GM12878 (cell line): ENCODE data around the gene BRD9. TPM values are rescaled to one million over a fixed set of nuclear protein-coding genes. Genes with fewer than 3 reads are reported as not detected.
A peak's percentile ranks its signal among the peaks of the same experiment; 100 is the strongest.

ENCODE experiments used
- ATAC-seq: fragments of 200-7000 bp; cut with Tn5 transposase; 3 replicates; pipeline ENCODE4 v1.9.1; 2020; ENCODE audit warnings: mild to moderate bottlenecking, moderate library complexity
- BruUV-seq: library from RNA; stranded (reverse); fragments of 400-500 nt; replicated peaks from 2 replicates; lab custom pipeline; 2021; lab: Mats Ljungman, UMichigan
- CTCF ChIA-PET: fragments of 300-600 bp; sonication (Branson Sonifier 250); formaldehyde crosslinking; extraction: SDS; loops from one replicate; lab custom pipeline; 2021; ENCODE audit warnings: inconsistent platforms; lab: Yijun Ruan, JAX
- POLR2A ChIA-PET: fragments of 350-600 bp; formaldehyde crosslinking; extraction: SDS; loops from one replicate; lab custom pipeline; 2021; ENCODE audit warnings: inconsistent platforms; lab: Charles Lee
- RAD21 ChIA-PET: fragments of 300-600 bp; sonication (Branson Sonifier 250); formaldehyde crosslinking; loops from one replicate; lab custom pipeline; 2023; ENCODE audit warnings: antibody characterized with exemption; ENCODE audit not compliant: unreplicated experiment; lab: Charles Lee
- SMC1A ChIA-PET: fragments of 300-600 bp; sonication (Branson Sonifier 250); formaldehyde crosslinking; loops from one replicate; lab custom pipeline; 2023; ENCODE audit not compliant: unreplicated experiment, uncharacterized antibody; lab: Charles Lee
- DNase-seq: peaks from one replicate; pipeline ENCODE4 v3.0.0-alpha.2; 2011; ENCODE audit warnings: low read depth, low spot score
- FAIRE-seq: peaks from 3 replicates; lab custom pipeline; 2011; peaks lifted over from hg19 to GRCh38; lab: Jason Lieb, UNC
- H2AFZ ChIP-seq: 2 replicates; pipeline ENCODE4 v1.6.0; 2011; ENCODE audit warnings: low read depth, low read length, control low read depth; ENCODE audit not compliant: control insufficient read depth
- H3K27ac ChIP-seq: 2 replicates; pipeline ENCODE4 v1.5.1; 2011; ENCODE audit warnings: control low read depth; ENCODE audit not compliant: control insufficient read depth, insufficient read depth
- H3K27me3 ChIP-seq, 2 experiments: replicated peaks in 1 of 2; 2 replicates each; pipeline versions ENCODE4 v1.6.0 to v1.6.1; 2011; ENCODE audit warnings: low read length in 1 of 2; ENCODE audit not compliant: control insufficient read depth in 2 of 2, insufficient read depth in 2 of 2
- H3K36me3 ChIP-seq, 2 experiments: 2 replicates each; pipeline ENCODE4 v1.5.1; 2011; ENCODE audit warnings: low read length in 1 of 2; ENCODE audit not compliant: control insufficient read depth in 2 of 2, insufficient read depth in 2 of 2
- H3K4me1 ChIP-seq: 2 replicates; pipeline ENCODE4 v1.6.1; 2011; ENCODE audit warnings: mild to moderate bottlenecking, low read length, moderate library complexity, mixed read lengths; ENCODE audit not compliant: control insufficient read depth, insufficient read depth
- H3K4me2 ChIP-seq: 2 replicates; pipeline ENCODE4 v1.6.0; 2011; ENCODE audit warnings: control low read depth; ENCODE audit not compliant: control insufficient read depth, insufficient read depth
- H3K4me3 ChIP-seq: fragments of 200-600 bp; sonication (generic); 2 replicates; pipeline ENCODE4 v1.5.1; 2016
- H3K79me2 ChIP-seq: 2 replicates; pipeline ENCODE4 v1.6.0; 2011; ENCODE audit warnings: low read length; ENCODE audit not compliant: control insufficient read depth, insufficient read depth
- H3K9ac ChIP-seq: 2 replicates; pipeline ENCODE4 v1.8.0; 2011; ENCODE audit warnings: low read length, control low read depth, mixed read lengths; ENCODE audit not compliant: control insufficient read depth, insufficient read depth
- H3K9me3 ChIP-seq: replicated peaks from 3 replicates; pipeline ENCODE4 v1.5.1; 2011; ENCODE audit warnings: mild to moderate bottlenecking, low read length; ENCODE audit not compliant: control insufficient read depth, insufficient read depth
- H4K20me1 ChIP-seq: 2 replicates; pipeline ENCODE4 v1.6.0; 2011; ENCODE audit not compliant: control insufficient read depth, insufficient read depth
- BMI1 ChIP-seq: fragments of 450-650 bp; IDR thresholded peaks from 2 replicates; pipeline ENCODE4 v1.6.1; 2016; ENCODE audit warnings: mild to moderate bottlenecking, moderate library complexity, borderline replicate concordance
- CBX5 ChIP-seq: sonication (generic); IDR thresholded peaks from 2 replicates; pipeline ENCODE4 v1.6.1; 2016; ENCODE audit warnings: low read depth, moderate library complexity, mild to moderate bottlenecking, inconsistent platforms
- CHD1 ChIP-seq: IDR thresholded peaks from 2 replicates; pipeline ENCODE4 v1.6.1; 2012; ENCODE audit warnings: low read depth, low read length, improper control_type of control experiment
- ETV6 ChIP-seq, 2 experiments: fragments of 450-650 bp in 1 of 2; IDR thresholded peaks in 1 of 2; conservative IDR thresholded peaks in 1 of 2; 2 replicates each; pipeline ENCODE4 v1.6.1; 2014; ENCODE audit warnings: antibody characterized with exemption in 1 of 2, borderline replicate concordance in 1 of 2, low read depth in 1 of 2, mild to moderate bottlenecking in 1 of 2, moderate library complexity in 1 of 2
- EZH2 ChIP-seq: IDR thresholded peaks from 2 replicates; pipeline ENCODE4 v1.6.1; 2012; ENCODE audit warnings: low read depth, mild to moderate bottlenecking, control low read depth, inconsistent platforms, low read length, borderline replicate concordance; ENCODE audit not compliant: control insufficient read depth
- GABPA ChIP-seq: IDR thresholded peaks from 2 replicates; pipeline ENCODE4 v1.6.1; 2014; ENCODE audit warnings: antibody characterized with exemption, low read depth, mild to moderate bottlenecking, inconsistent platforms
- HDGF ChIP-seq: fragments of 450-650 bp; IDR thresholded peaks from 2 replicates; pipeline ENCODE4 v1.6.1; 2016; ENCODE audit warnings: antibody characterized with exemption
- KAT2A ChIP-seq: conservative IDR thresholded peaks from 2 replicates; pipeline ENCODE4 v1.6.1; 2011; ENCODE audit warnings: low read depth, low read length; ENCODE audit not compliant: control insufficient read depth
- MEF2B ChIP-seq: fragments of 450-650 bp; IDR thresholded peaks from 2 replicates; pipeline ENCODE4 v1.6.1; 2018; ENCODE audit warnings: mild to moderate bottlenecking, moderate library complexity; ENCODE audit not compliant: partially characterized antibody, poor library complexity, severe bottlenecking
- MYB ChIP-seq: fragments of 150-350 bp; IDR thresholded peaks from 2 replicates; pipeline ENCODE4 v1.6.1; 2014; ENCODE audit warnings: mild to moderate bottlenecking, low read depth, low read length, borderline replicate concordance
- NFIC ChIP-seq: IDR thresholded peaks from 2 replicates; pipeline ENCODE4 v1.6.1; 2012; ENCODE audit warnings: low read depth, mild to moderate bottlenecking, inconsistent platforms, low read length, moderate library complexity
- POLR2A ChIP-seq: IDR thresholded peaks from 2 replicates; pipeline ENCODE4 v1.6.1; 2011; ENCODE audit warnings: low read depth, mild to moderate bottlenecking, low read length
- POLR2AphosphoS5 ChIP-seq: IDR thresholded peaks from 2 replicates; pipeline ENCODE4 v1.6.1; 2011; ENCODE audit warnings: mild to moderate bottlenecking, low read length, inconsistent platforms
- RB1 ChIP-seq: fragments of 450-650 bp; formaldehyde crosslinking; IDR thresholded peaks from 2 replicates; pipeline ENCODE4 v1.6.1; 2017; ENCODE audit warnings: mild to moderate bottlenecking, borderline replicate concordance
- RBBP5 ChIP-seq: fragments of 200-600 bp; sonication (generic); conservative IDR thresholded peaks from 2 replicates; pipeline ENCODE4 v1.6.1; 2016
- RUNX3 ChIP-seq: IDR thresholded peaks from 2 replicates; pipeline ENCODE4 v1.6.1; 2012; ENCODE audit warnings: low read length, inconsistent platforms
- WGBS: methylation state at CpG from one replicate; pipeline ENCODE4 v1.1.6; 2016; ENCODE audit warnings: low lambda C conversion rate; ENCODE audit not compliant: insufficient replicate concordance, insufficient coverage; ENCODE audit errors: missing lambda C conversion rate; 5-methylcytosine and 5-hydroxymethylcytosine counted together
- in situ Hi-C: fragments of 300-500 bp; cut with MboI; formaldehyde crosslinking; loops from 9 replicates; pipeline ENCODE4 v1.14.3; 2018; ENCODE audit warnings: mixed read lengths
- intact Hi-C: fragments of 100-400 bp; cut with micrococcal nuclease; formaldehyde crosslinking; loops from one replicate; pipeline ENCODE4 v1.14.2; 2022; ENCODE audit not compliant: unreplicated experiment
- polyA plus RNA-seq, 11 experiments: library from polyadenylated mRNA; depleted of rRNA in 4 of 11; unstranded in 6 of 11; stranded (reverse) in 5 of 11; fragments of >200 nt; fragmentation: Nextera tagmentation in 4 of 11; fragmentation: Illumina TruSeq in 1 of 11; extraction: Ambion mirVana in 4 of 11; extraction: Trizol in 1 of 11; gene quantifications; 1 replicate in 1 of 11; 2 replicates in 10 of 11; pipeline versions ENCODE4 v1.2.1 to v1.2.3, GENCODE V29; 2011 to 2016; ENCODE audit warnings: inconsistent platforms in 2 of 11, missing spikeins in 2 of 11, low read depth in 1 of 11
- total RNA-seq, 4 experiments: library from RNA; depleted of rRNA in 3 of 4; stranded (reverse); fragments of >200 nt in 3 of 4; fragmentation: Illumina TruSeq in 1 of 4; extraction: Trizol in 1 of 4; gene quantifications; 2 replicates each; pipeline versions ENCODE4 v1.2.1 to v1.2.3, GENCODE V29; 2013 to 2021
- TF ChIP-seq, protein P1 (sequence below): fragments of 450-650 bp; IDR thresholded peaks from 2 replicates; pipeline ENCODE4 v1.6.1; 2018; ENCODE audit warnings: mild to moderate bottlenecking, low read depth, moderate library complexity; ENCODE audit not compliant: partially characterized antibody

BRD9 gene
- total and polyA plus RNA-seq, 10 of the 15 experiments (the other 5 are each of a cell fraction or from before 2014, with no cell fraction given): 2.0 to 48.6 (median 32.4) TPM

- TF ChIP-seq, protein P1, sequence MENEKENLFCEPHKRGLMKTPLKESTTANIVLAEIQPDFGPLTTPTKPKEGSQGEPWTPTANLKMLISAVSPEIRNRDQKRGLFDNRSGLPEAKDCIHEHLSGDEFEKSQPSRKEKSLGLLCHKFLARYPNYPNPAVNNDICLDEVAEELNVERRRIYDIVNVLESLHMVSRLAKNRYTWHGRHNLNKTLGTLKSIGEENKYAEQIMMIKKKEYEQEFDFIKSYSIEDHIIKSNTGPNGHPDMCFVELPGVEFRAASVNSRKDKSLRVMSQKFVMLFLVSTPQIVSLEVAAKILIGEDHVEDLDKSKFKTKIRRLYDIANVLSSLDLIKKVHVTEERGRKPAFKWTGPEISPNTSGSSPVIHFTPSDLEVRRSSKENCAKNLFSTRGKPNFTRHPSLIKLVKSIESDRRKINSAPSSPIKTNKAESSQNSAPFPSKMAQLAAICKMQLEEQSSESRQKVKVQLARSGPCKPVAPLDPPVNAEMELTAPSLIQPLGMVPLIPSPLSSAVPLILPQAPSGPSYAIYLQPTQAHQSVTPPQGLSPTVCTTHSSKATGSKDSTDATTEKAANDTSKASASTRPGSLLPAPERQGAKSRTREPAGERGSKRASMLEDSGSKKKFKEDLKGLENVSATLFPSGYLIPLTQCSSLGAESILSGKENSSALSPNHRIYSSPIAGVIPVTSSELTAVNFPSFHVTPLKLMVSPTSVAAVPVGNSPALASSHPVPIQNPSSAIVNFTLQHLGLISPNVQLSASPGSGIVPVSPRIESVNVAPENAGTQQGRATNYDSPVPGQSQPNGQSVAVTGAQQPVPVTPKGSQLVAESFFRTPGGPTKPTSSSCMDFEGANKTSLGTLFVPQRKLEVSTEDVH: no peak
- TF ChIP-seq MEF2B (no peak), HDGF (no peak), RB1 (no peak), GABPA (no peak), KAT2A (no peak), RBBP5 (no peak), RUNX3 (no peak), MYB (no peak), CHD1 (no peak), BMI1 (no peak), ETV6 (conservative IDR thresholded peaks at IDR 0.05 in 1 of 2, IDR thresholded peaks at IDR 0.05 in 1 of 2; ENCODE audit: borderline replicate concordance in 1 of 2, low read depth in 1 of 2) (no peak)
Measured at GRCh38 chr5:885529-885928, 7.1 kb downstream of the BRD9 start (continued).

DNA sequence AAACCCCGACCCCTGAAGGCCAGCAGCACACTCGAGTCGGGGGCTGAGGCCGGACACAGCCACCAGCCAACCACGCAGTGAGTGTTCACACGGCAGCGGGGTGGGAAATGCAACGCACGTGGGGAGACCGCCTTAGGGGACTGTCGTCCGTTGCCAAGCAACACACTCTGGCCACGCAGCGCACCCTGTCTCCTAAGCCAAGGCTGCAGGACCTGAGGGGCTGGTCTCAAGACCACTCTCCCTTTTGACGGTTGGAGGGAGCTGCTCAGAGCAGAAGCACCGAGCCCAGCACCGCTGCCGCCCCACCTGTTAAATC, 7.5 kb downstream of the BRD9 start:
- SMC1A ChIA-PET: no interaction called here
- in situ Hi-C loops (loop anchor here (5.0 kb wide), 1 partner anchor 573 kb away; no protein-coding TSS in a partner anchor), intact Hi-C loops (no loop called here)
- FAIRE-seq (no peak), ATAC-seq (no peak), DNase-seq (no peak)
- Histone ChIP-seq H3K4me1 (no peaks in the 10 kb centered on the region), H3K4me2 (no peak overlapping the region), H3K9ac (no peak overlapping the region), H3K36me3 (peaks cover 52 to 64% of the 10 kb centered on the region in 2 experiments), H2AFZ (no peak overlapping the region), H3K9me3 (no peaks in the 10 kb centered on the region; the same call in 2 of the 3 replicates), H3K79me2 (peaks cover 5% of the 10 kb centered on the region), H4K20me1 (peaks cover 5% of the 10 kb centered on the region; the same call in 1 of the 2 replicates), H3K4me3 (no peak overlapping the region), H3K27ac (no peak overlapping the region), H3K27me3 (no peaks in the 10 kb centered on the region)
- WGBS: 98% methylated on average over 18 of the region's 18 CpGs
- RAD21 ChIA-PET: no interaction called here
- TF ChIP-seq NFIC (no peak), CBX5 (no peak), EZH2 (no peak), POLR2A (0 out of 2 replicates have a peak, but pooled peaks have one; percentile 49), POLR2AphosphoS5 (0 out of 2 replicates have a peak, but pooled peaks have one; percentile 16)
- CTCF ChIA-PET: no interaction called here
- POLR2A ChIA-PET: no interaction called here
- no TSS peak for BruUV-seq
